LNCaP clone FGC (cell line): ENCODE data around the gene FGFBP2.

ENCODE experiments used
- DNase-seq: peaks from one replicate; pipeline ENCODE4 v3.0.0-alpha.2; 2011; ENCODE audit warnings: low read depth
- H3K4me3 ChIP-seq: 2 replicates; pipeline ENCODE4 v1.5.1; 2011; ENCODE audit warnings: mild to moderate bottlenecking, low read depth, low read length, control low read depth
- CTCF ChIP-seq: IDR thresholded peaks from 2 replicates; pipeline ENCODE4 v1.5.1; 2012; ENCODE audit warnings: mild to moderate bottlenecking; ENCODE audit not compliant: control insufficient read depth, insufficient read depth; ENCODE audit errors: extremely low read depth

Gene FGFBP2

GRCh38 chr4:15989424-15989823 is 26.4 kb upstream of the FGFBP2 start:
- no peak for DNase-seq
- TF ChIP-seq CTCF: no peak
- no peak overlapping the region for H3K4me3 ChIP-seq

- H3K4me3 ChIP-seq: no peak overlapping the region
- TF ChIP-seq CTCF: no peak
- no peak for DNase-seq
Measured at GRCh38 chr4:15988222-15988621, 25.2 kb upstream of the FGFBP2 start.

- no peak for DNase-seq
- H3K4me3 ChIP-seq: no peak overlapping the region
- TF ChIP-seq CTCF: no peak
Measured at GRCh38 chr4:15986907-15987306, 23.9 kb upstream of the FGFBP2 start.

GRCh38 chr4:15983610-15984009 is 20.6 kb upstream of the FGFBP2 start:
- no peak overlapping the region for H3K4me3 ChIP-seq
- DNase-seq: no peak
- no peak for TF ChIP-seq CTCF

- no peak for TF ChIP-seq CTCF
- no peak overlapping the region for H3K4me3 ChIP-seq
- DNase-seq: no peak
Measured at GRCh38 chr4:15982842-15983524, 20.0 kb upstream of the FGFBP2 start.

- TF ChIP-seq CTCF: no peak
- H3K4me3 ChIP-seq: no peak overlapping the region
- DNase-seq: no peak
Measured at GRCh38 chr4:15976456-15977447, 13.8 kb upstream of the FGFBP2 start.
